Cardiac muscle cell (in vitro differentiated cells and primary cell): ENCODE data around the gene OLFML1. TPM values are rescaled to one million over a fixed set of nuclear protein-coding genes. Genes with fewer than 3 reads are reported as not detected.

Experiments used
- DNase-seq, 2 donors: peaks; one replicate each; pipeline versions ENCODE4 v3.0.0 to v3.0.0-alpha.2; 2010 to 2017; ENCODE audit warnings: low read depth in 1 of 2, low spot score in 1 of 2
- H3K27ac ChIP-seq: fragments of 200-600 bp; sonication (generic); 2 replicates; pipeline ENCODE4 v1.5.1; 2016
- H3K27me3 ChIP-seq: fragments of 200-600 bp; sonication (generic); 2 replicates; pipeline ENCODE4 v1.6.0; 2016; ENCODE audit warnings: control low read depth
- H3K36me3 ChIP-seq: fragments of 200-600 bp; sonication (generic); 2 replicates; pipeline ENCODE4 v1.5.1; 2016; ENCODE audit warnings: control low read depth
- H3K4me1 ChIP-seq: fragments of 200-600 bp; sonication (generic); 2 replicates; pipeline ENCODE4 v1.8.1; 2017; ENCODE audit warnings: low read depth, mild to moderate bottlenecking, mixed run types
- H3K4me3 ChIP-seq: fragments of 200-600 bp; sonication (generic); 2 replicates; pipeline ENCODE4 v1.5.1; 2016; ENCODE audit warnings: mild to moderate bottlenecking
- H3K9me3 ChIP-seq: fragments of 200-600 bp; sonication (generic); 2 replicates; pipeline ENCODE4 v1.5.1; 2017; ENCODE audit warnings: low read depth, mild to moderate bottlenecking, control low read depth
- polyA plus RNA-seq: library from polyadenylated mRNA; unstranded; fragments of >200 nt; fragmentation: Nextera tagmentation; extraction: Ambion mirVana; gene quantifications from 2 replicates; pipeline ENCODE4 v1.2.1, GENCODE V29; 2016
- total RNA-seq: library from RNA; depleted of rRNA; stranded (reverse); fragments of >200 nt; gene quantifications from 2 replicates; pipeline ENCODE4 v1.2.3, GENCODE V29; 2016
- TF ChIP-seq, protein P1 (sequence below): IDR thresholded peaks from 2 replicates; pipeline ENCODE4 v1.5.1; 2012; ENCODE audit warnings: low read depth, mild to moderate bottlenecking, low read length

The OLFML1 gene
- total RNA-seq = 0.35 and 0.39 TPM in 2 replicates
- polyA plus RNA-seq = 1.1 and 2.4 TPM in 2 replicates

DNA sequence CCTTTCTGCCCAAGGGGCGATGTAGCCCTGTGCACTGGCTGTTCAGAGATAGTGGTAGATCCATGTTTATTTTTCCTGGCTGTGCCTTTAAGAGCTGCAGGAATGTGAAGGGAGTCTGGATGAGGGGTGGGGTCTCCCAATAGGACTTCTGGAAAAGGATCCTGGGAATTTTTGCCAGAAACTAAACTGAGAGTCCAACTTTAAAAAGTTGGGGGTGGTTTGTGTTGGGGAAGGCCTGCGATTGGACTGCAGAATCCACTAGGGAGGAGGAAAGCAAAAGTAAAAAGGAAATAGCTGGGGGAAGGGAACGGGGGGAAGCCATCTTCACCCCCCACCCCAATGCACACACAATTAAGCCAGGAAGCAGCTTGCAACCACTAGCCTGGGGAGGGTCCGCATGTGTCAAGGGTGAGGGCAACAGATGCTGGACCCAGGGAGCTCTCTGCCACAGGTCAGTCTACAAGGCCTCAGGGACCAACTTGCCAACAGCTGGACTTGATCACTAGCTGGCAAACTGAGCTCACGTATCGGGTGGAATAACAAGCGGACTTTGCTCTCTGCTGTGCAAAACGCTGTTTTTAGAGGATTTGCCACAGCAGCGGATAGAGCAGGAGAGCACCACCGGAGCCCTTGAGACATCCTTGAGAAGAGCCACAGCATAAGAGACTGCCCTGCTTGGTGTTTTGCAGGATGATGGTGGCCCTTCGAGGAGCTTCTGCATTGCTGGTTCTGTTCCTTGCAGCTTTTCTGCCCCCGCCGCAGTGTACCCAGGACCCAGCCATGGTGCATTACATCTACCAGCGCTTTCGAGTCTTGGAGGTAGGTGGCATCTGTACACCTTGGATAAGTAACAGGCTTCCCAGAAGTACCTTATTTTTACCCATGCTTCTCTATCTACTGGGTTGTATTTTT lies at the start of gene OLFML1:
Gene OLFML1 (plus strand): TSS at position 321 of the 912 bp plus-strand sequence. CDS start 370 bp downstream, at position 691.
- TF ChIP-seq, protein P1, sequence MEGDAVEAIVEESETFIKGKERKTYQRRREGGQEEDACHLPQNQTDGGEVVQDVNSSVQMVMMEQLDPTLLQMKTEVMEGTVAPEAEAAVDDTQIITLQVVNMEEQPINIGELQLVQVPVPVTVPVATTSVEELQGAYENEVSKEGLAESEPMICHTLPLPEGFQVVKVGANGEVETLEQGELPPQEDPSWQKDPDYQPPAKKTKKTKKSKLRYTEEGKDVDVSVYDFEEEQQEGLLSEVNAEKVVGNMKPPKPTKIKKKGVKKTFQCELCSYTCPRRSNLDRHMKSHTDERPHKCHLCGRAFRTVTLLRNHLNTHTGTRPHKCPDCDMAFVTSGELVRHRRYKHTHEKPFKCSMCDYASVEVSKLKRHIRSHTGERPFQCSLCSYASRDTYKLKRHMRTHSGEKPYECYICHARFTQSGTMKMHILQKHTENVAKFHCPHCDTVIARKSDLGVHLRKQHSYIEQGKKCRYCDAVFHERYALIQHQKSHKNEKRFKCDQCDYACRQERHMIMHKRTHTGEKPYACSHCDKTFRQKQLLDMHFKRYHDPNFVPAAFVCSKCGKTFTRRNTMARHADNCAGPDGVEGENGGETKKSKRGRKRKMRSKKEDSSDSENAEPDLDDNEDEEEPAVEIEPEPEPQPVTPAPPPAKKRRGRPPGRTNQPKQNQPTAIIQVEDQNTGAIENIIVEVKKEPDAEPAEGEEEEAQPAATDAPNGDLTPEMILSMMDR = no peak
- H3K4me3 ChIP-seq = no peak within 1 kb of the TSS
- H3K9me3 ChIP-seq = no peaks in the 10 kb centered on the region
- DNase-seq = peak in 1 of 2 donors; percentile 39
- no peaks in the 10 kb centered on the region for H3K36me3 ChIP-seq
- H3K4me1 ChIP-seq = peaks cover 9% of the 10 kb centered on the region
- H3K27me3 ChIP-seq = no peaks in the 10 kb centered on the region
- H3K27ac ChIP-seq = peak within 1 kb of the TSS; percentile 55

DNA sequence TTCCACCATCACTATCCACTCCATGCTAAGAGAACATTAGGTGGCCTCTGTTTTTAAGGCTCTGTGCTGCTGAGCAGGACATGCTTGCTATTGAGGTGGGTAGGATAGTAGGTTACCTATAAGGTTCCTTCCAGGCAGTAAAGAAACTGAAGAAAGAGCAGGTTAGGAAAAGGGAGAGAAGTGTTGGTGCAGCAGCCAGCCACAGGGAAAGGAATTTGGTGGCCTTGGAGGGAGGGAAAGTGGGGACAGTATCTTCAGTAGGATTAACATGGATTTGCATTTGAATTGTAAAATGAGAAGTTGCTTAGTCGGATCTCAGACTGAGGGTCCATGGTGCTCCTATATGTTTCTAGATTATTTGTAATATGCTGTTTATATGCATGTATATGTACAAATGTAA lies 49.2 kb upstream of the OLFML1 start:
- no peaks in the 10 kb centered on the region for H3K9me3 ChIP-seq
- no peak overlapping the region for H3K27ac ChIP-seq
- TF ChIP-seq, protein P1 = no peak
- H3K27me3 ChIP-seq = no peaks in the 10 kb centered on the region
- DNase-seq = no peak
- H3K4me1 ChIP-seq = no peaks in the 10 kb centered on the region
- no peaks in the 10 kb centered on the region for H3K36me3 ChIP-seq
- no peak overlapping the region for H3K4me3 ChIP-seq

DNA sequence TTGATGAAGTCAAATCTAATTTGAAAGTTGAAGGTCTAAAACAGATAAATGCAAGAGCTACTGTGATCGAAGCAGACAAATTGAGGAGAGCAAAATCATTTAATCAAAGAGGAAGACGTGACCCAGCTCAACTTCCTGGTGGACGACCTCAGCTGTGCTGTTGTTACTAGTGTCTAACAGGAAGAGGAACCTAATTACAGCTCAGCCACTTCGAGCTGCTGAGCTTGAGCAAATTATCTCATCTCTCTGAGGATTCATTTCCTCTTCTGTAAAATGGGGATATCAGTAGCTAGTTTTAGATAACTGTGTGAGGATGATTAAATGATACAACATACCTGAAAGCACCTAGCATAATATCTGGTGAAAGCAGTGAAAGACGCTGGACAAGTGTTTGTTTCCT lies 48.6 kb upstream of the OLFML1 start:
- Histone ChIP-seq H3K36me3 (no peaks in the 10 kb centered on the region), H3K27me3 (no peaks in the 10 kb centered on the region), H3K27ac (no peak overlapping the region), H3K9me3 (no peaks in the 10 kb centered on the region), H3K4me3 (no peak overlapping the region), H3K4me1 (no peaks in the 10 kb centered on the region)
- TF ChIP-seq, protein P1 = no peak
- DNase-seq = no peak

DNA sequence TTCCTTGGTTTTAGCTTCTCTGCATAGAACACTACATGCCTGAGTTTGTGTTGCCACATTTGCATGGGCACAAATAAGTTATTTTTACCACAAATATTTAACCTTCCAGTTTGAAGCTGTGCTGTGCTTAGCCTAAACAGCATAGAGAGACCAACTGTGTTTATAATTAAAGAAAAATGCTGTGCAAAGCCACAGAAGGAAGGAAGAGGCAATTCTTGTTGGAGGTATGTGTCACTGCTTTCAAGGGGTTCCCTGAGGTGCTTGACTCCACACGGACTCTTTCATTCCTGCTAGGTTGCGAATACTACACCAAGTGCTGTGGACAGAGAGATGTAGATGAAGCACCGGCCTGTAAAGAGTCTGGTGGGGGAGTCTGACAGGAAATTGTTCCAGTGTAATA lies 47.6 kb upstream of the OLFML1 start:
- Histone ChIP-seq H3K27ac (no peak overlapping the region), H3K4me3 (no peak overlapping the region)
- TF ChIP-seq, protein P1 = no peak

DNA sequence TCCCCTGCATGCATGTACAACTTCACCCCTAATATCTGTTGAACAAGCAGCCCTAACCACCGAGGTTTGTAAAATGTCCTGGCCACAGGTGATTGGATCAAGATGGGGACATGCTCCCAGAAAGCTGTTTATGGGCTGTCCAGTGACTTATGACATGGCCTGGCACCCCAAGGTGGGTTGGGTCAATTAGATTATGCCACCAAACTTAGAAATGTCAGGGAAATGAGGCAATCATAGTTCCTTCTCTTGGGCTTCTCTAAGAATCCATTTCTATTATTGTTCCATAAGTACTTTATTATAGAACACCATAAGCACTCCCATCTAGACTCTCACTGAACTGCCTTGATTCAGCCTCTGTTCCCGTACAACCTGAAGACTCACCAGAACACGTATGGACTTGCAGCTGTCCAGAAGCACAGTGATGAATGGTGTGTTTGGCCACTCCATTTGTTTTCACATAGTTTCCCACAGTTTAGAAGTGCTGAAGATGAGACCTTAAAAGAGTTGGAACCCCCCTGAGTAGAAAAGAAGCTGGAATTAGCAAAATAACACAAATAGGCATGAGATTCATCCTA lies 45.5 kb upstream of the OLFML1 start:
- Histone ChIP-seq H3K9me3 (no peaks in the 10 kb centered on the region), H3K27ac (no peak overlapping the region), H3K36me3 (no peaks in the 10 kb centered on the region), H3K4me1 (no peaks in the 10 kb centered on the region), H3K27me3 (no peaks in the 10 kb centered on the region), H3K4me3 (no peak overlapping the region)
- no peak for DNase-seq
- TF ChIP-seq, protein P1 = no peak

More for the DNA sequence above, 47.6 kb upstream of the OLFML1 start:
- Histone ChIP-seq H3K27me3 (no peaks in the 10 kb centered on the region), H3K4me1 (no peaks in the 10 kb centered on the region), H3K9me3 (no peaks in the 10 kb centered on the region), H3K36me3 (no peaks in the 10 kb centered on the region)
- no peak for DNase-seq
